IPS-11a (cell line): ENCODE measurements around the gene DGKE.

Source experiments
- H3K4me3 ChIP-seq: one replicate; pipeline ENCODE4 v1.5.1; 2013; ENCODE audit warnings: low read depth, low read length, control low read depth

DGKE gene

GRCh38 chr17:56812901-56813388, 21.0 kb upstream of the DGKE start:
- no peak overlapping the region for H3K4me3 ChIP-seq

- H3K4me3 ChIP-seq = no peak overlapping the region
Observed at GRCh38 chr17:56815711-56816110, 18.2 kb upstream of the DGKE start.

- H3K4me3 ChIP-seq = no peak overlapping the region
Observed at GRCh38 chr17:56817066-56817465, 16.9 kb upstream of the DGKE start.

- H3K4me3 ChIP-seq = no peak overlapping the region
Observed at GRCh38 chr17:56819030-56819429, 14.9 kb upstream of the DGKE start.

GRCh38 chr17:56819431-56820145, 14.4 kb upstream of the DGKE start:
- H3K4me3 ChIP-seq = no peak overlapping the region

- H3K4me3 ChIP-seq = no peak overlapping the region
Observed at GRCh38 chr17:56820207-56820606, 13.7 kb upstream of the DGKE start.

GRCh38 chr17:56821847-56822534, 12.0 kb upstream of the DGKE start:
- no peak overlapping the region for H3K4me3 ChIP-seq

GRCh38 chr17:56822725-56823124, 11.2 kb upstream of the DGKE start:
- no peak overlapping the region for H3K4me3 ChIP-seq

- no peak overlapping the region for H3K4me3 ChIP-seq
Observed at GRCh38 chr17:56823848-56824247, 10.1 kb upstream of the DGKE start.

- H3K4me3 ChIP-seq = no peak overlapping the region
Observed at GRCh38 chr17:56824503-56824902, 9.4 kb upstream of the DGKE start.

GRCh38 chr17:56826611-56827414, 7.1 kb upstream of the DGKE start:
- no peak overlapping the region for H3K4me3 ChIP-seq

- no peak overlapping the region for H3K4me3 ChIP-seq
Observed at GRCh38 chr17:56830726-56831368, 3.1 kb upstream of the DGKE start.

- no peak overlapping the region for H3K4me3 ChIP-seq
Observed at GRCh38 chr17:56831369-56832095, 2.4 kb upstream of the DGKE start.

GRCh38 chr17:56832446-56832845, 1.5 kb upstream of the DGKE start:
- no peak overlapping the region for H3K4me3 ChIP-seq

GRCh38 chr17:56833057-56833808, 718 bp upstream of the DGKE start:
- peak overlapping the region; percentile 72 for H3K4me3 ChIP-seq

- peak overlapping the region; percentile 72 for H3K4me3 ChIP-seq
Observed at GRCh38 chr17:56834380-56835263, 671 bp downstream of the DGKE start.

- H3K4me3 ChIP-seq = peak overlapping the region; percentile 72
Observed at GRCh38 chr17:56835264-56835585, 1.3 kb downstream of the DGKE start.

GRCh38 chr17:56838687-56839086, 4.7 kb downstream of the DGKE start:
- H3K4me3 ChIP-seq = no peak overlapping the region

- no peak overlapping the region for H3K4me3 ChIP-seq
Observed at GRCh38 chr17:56842577-56842976, 8.6 kb downstream of the DGKE start.
